Islet of Langerhans (tissue), 1 donor: Measurements from ENCODE around the gene DYNC1I1.

Source experiments
- FAIRE-seq: peaks from one replicate; lab custom pipeline; 2011; peaks lifted over from hg19 to GRCh38; lab: Jason Lieb, UNC

Gene DYNC1I1

GRCh38 chr7:96085953-96086352 is 313.6 kb downstream of the DYNC1I1 start:
- FAIRE-seq, result no peak

GRCh38 chr7:96088579-96088978 is 316.2 kb downstream of the DYNC1I1 start:
- no peak for FAIRE-seq

GRCh38 chr7:96089511-96089910 is 317.2 kb downstream of the DYNC1I1 start:
- no peak for FAIRE-seq

GRCh38 chr7:96090756-96091155 is 318.4 kb downstream of the DYNC1I1 start:
- no peak for FAIRE-seq

DNA sequence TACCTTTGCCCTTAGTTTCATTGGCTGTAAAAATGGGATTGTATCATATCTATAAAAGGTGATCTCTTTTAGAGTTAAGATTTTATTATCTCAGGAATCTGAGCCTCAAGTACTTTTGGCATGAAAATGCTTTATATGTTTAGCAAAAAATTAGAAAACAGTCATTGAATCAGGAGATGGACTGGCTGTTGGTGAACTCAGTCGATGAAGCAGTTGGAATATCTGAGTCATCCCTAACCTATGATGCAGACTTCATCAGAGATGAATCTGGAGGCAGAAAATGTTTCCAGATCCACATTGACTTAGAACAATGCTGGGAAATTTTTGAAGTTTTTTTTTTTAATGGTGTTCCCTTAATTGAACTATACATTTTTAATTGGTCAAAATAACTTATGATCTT is 321.1 kb downstream of the DYNC1I1 start:
- peak; percentile 99 for FAIRE-seq

- FAIRE-seq, result no peak
Observed at GRCh38 chr7:96097835-96098234, 325.5 kb downstream of the DYNC1I1 start.

GRCh38 chr7:96100737-96101136 is 328.4 kb downstream of the DYNC1I1 start:
- no peak for FAIRE-seq

DNA sequence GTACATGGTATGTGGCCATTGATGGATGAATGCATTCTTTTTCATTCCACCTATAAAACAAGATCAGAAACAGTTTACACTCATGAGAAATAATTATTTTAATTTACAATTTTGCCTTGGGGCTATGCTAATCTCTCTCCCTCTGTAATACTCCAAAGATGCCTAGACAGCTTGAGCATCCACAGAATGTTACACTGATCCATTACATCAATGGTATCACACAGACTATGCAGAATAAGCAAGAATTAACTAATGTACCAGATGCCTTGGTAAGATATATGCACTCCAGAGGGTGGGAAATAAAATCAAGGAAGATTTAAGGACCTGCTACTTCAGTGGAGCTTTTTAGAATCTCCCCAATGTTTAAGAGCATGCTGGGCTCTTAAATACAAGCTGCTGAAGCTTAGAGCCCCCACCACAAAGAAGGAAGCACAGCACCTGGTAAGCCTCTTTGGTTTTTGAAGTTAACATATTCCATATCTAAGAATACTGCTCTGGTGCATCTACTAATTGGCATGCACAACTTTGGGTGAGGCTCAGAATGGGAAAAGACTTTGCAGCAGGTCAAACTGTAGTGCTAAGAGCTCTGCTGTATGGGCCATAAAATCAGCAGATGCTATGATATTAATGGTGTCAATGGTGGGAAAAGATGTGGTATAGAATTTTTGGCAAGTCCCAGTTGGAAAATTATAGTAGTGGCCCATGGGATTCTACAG is 329.9 kb downstream of the DYNC1I1 start:
- no peak for FAIRE-seq

- FAIRE-seq, result no peak
Observed at GRCh38 chr7:96104984-96105383, 332.6 kb downstream of the DYNC1I1 start.

- no peak for FAIRE-seq
Observed at GRCh38 chr7:96111405-96111804, 339.1 kb downstream of the DYNC1I1 start.

DNA sequence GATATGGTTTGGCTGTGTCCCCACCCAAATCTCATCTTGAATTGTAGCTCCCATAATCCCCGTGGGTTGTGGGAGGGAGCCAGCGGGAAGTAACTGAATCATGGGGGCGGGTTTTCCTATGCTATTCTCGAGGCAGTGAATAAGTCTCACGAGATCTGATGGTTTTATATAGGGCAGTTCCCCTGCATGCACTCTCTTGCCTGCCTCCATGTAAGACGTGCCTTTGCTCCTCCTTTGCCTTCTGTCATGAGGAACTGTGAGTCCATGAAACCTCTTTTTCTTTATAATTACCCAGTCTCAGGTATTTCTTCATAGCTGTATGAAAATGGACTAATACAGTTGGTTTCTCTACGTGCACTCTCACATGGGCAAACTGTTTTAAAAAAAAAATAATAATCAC is 341.8 kb downstream of the DYNC1I1 start:
- FAIRE-seq, result no peak

GRCh38 chr7:96116173-96116572 is 343.8 kb downstream of the DYNC1I1 start:
- no peak for FAIRE-seq

GRCh38 chr7:96118449-96119001 is 346.2 kb downstream of the DYNC1I1 start:
- FAIRE-seq, result no peak

GRCh38 chr7:96120445-96121225 is 348.3 kb downstream of the DYNC1I1 start:
- FAIRE-seq, result no peak

DNA sequence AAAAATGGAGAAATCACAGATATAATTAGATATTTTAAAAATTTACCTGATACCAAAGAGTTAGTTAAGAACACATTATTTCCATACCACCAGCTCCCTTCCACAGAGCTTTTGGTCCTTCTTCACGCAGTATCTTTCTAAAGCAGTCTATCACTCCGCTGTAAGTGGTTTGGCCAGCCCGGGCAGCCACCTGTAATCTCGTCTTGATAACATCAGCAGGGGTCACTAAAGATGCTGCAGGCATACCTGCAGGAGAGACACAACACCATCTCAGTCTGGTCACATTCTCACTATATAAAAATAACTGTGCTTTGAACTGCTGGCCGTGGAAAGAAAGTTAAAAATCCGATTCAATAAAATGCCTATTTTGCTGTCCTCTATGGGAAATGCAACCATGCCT is 349.4 kb downstream of the DYNC1I1 start:
- FAIRE-seq, result no peak

DNA sequence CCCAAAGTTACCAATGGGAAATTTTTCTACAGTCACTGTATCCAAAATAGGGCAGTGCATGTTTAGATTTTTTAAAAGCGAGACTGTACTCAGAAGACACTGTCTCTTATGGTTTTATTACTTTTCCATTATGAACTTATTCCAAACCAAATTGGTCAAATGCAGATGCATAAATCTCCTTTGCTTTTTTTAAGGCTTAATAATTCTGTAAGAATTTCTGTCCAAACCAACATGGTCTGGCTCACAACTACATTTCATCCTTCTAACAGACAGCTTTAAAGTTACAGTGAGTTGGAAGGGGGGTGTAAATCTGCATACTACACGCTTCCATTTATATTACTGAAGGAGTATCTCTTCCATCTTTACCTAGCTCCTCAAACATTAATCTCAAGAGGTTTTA is 350.4 kb downstream of the DYNC1I1 start:
- FAIRE-seq, result no peak

GRCh38 chr7:96126382-96126781 is 354.0 kb downstream of the DYNC1I1 start:
- no peak for FAIRE-seq

DNA sequence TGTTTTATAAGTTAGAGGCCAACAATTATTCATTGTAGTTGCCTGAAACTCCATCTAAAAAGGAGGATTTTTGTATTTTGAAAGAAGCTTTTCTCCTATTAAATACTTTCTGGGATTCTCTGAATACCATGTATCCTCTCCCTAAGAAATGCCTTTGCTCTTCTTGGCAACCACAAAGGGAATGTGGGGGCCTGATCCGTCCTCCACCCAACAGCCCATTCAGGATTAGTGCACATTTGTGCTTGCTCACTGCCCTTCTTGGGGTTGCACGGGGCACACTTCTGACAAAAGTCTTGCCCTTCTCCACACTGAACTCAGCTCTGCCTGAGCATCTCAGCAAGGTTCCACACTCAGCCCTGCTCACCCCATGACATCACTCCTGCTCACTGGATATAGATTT is 355.4 kb downstream of the DYNC1I1 start:
- no peak for FAIRE-seq

DNA sequence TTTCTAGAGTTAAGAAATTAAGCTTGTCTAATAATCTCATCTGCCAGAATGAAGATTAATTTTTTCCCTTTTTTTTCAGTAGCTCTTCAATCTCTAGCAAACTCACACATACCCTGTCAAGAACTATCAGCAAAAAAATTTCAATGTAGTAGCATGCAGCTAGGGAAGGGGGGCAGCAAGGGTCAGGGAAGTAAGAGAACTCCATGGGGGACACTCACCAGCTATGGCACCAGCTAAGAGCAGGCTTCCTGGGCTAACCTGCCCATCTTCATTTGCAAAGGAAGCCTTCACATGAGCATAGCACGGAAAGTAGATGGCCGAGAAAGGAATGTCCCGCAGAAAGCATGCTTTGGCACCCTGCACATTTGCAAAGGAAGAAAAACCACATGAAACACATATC is 359.2 kb downstream of the DYNC1I1 start:
- FAIRE-seq, result no peak

DNA sequence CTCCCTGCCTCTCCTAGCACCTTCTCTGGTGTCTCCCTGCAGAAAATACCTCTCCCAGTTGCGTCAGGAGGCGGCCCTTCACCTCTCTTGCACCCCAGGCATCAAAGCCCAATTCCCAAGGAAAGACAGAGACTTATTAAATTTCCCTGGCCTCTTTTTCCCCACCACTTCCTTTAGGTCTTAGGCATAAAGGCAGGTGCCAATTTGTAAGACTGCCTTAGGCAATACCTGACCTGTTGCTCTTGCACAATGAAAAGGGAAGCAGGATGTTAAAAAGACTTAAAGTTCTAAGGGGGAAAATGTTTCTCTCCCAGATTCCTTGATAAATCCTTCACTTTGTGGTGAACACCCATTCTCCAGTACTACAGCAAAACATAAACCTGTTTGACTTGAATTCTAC is 362.9 kb downstream of the DYNC1I1 start:
- FAIRE-seq, result no peak

- no peak for FAIRE-seq
Observed at GRCh38 chr7:96136600-96137239, 364.4 kb downstream of the DYNC1I1 start.

DNA sequence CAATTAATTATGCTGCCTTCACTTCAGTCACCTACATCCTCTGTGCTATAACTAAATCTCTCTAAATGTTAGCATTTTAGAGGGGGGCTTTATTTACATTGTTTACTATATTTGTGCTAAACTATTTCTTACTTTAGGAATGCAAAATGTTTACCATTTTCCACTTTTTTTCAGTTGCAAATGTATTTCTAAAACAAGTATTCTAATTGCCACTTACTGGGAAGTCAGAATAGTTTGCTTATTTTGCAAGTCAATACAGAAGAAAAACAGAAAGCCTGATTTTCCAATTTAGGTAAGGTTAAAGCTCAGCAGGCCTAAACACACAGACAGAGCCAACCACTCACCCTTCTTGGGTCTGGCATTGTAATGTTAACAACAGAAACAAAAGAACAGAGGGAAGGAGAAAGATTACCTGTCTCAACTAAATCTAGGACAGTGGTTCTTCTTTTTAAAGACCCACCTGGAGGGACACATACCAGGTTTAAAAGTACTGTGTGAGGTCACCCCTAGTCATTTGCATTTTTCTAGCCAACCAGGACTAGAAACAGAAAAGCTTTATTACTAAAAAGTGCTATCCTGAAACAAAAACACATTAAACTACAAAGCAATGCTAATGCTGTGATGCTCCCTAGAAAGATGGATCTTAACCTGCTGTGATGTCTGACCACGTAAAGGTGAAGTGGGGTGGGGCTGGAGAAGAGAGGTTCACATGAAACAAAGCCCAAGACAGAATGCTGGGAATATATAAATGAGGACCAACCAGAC is 371.3 kb downstream of the DYNC1I1 start:
- FAIRE-seq, result no peak

DNA sequence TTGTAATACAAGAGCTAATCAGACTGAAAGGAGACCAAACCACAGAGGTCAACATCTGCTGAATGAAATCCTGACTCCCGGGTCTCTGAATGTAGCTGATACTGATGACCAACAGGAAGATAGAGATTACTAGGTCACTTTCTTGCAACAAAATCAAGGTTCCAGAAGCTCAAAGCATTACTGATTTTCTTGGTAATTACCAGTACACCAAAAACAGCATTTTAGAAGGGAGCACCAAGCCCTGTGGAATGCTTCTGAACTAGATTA is 371.8 kb downstream of the DYNC1I1 start:
- no peak for FAIRE-seq
